Measurements from ENCODE around the gene ELAVL4.

DNA sequence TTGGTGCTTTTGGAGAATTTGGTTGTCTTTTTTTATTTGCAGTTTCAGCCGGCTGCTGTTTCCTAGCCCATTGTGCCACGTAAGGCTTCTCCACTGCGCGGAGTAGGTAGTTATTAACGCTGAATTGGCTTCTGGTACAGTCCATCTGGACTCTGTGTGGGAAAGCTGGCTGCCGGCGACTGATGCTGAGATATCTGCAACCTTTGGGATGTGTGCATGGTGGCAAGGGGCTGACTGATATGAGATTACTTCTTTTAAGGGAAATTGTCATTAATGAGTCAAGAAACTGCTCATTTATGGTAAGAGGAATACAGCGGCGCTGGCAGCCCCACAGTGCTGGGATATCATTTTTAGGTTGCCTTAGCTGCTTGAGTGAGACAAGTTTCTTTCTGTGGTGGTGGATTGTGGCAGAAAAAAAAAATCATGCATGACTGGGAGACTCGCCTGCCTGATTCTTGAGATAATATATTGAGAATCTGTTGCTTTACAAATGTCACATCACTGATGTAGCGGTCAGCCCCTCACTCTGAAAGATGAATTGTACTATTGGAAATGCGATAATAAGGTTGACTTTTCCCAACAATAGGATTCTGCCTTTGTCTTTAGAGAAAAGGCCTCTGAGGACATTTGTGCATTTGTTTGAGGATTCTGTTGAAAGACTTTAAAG, 2.5 kb upstream of the ELAVL4 start:
- TF ChIP-seq POLR2A (IDR thresholded peaks at IDR 0.05) = no peak
- TF ChIP-seq, protein P1, sequence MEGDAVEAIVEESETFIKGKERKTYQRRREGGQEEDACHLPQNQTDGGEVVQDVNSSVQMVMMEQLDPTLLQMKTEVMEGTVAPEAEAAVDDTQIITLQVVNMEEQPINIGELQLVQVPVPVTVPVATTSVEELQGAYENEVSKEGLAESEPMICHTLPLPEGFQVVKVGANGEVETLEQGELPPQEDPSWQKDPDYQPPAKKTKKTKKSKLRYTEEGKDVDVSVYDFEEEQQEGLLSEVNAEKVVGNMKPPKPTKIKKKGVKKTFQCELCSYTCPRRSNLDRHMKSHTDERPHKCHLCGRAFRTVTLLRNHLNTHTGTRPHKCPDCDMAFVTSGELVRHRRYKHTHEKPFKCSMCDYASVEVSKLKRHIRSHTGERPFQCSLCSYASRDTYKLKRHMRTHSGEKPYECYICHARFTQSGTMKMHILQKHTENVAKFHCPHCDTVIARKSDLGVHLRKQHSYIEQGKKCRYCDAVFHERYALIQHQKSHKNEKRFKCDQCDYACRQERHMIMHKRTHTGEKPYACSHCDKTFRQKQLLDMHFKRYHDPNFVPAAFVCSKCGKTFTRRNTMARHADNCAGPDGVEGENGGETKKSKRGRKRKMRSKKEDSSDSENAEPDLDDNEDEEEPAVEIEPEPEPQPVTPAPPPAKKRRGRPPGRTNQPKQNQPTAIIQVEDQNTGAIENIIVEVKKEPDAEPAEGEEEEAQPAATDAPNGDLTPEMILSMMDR (IDR thresholded peaks at IDR 0.05) = no peak

Data from ovary (tissue), 3 donors.